Left lung (tissue), 10 donors: Measurements from ENCODE around the gene CXCL3. TPM values are rescaled to one million over a fixed set of nuclear protein-coding genes. Genes with fewer than 3 reads are reported as not detected.

Experiments used
- ATAC-seq: fragments of 200-7000 bp; cut with Tn5 transposase; one replicate; pipeline ENCODE4 v1.9.1; 2020; ENCODE audit warnings: moderate library complexity
- DNase-seq, 4 donors: peaks; one replicate each; pipeline ENCODE4 v3.0.0-alpha.2; 2013 to 2020
- H3K27ac ChIP-seq, 2 donors: fragments of 200-600 bp; sonication (generic) in 1 of 2; one replicate each; pipeline versions ENCODE4 v1.5.0 to v1.8.0; 2020 to 2021
- H3K27me3 ChIP-seq, 2 donors: fragments of 200-600 bp; sonication (generic) in 1 of 2; one replicate each; pipeline versions ENCODE4 v1.5.0 to v1.8.0; 2020 to 2021
- H3K36me3 ChIP-seq, 2 donors: fragments of 200-600 bp; sonication (generic) in 1 of 2; one replicate each; pipeline versions ENCODE4 v1.5.0 to v1.8.0; 2020 to 2021
- H3K4me1 ChIP-seq, 2 donors: fragments of 200-600 bp; one replicate each; pipeline ENCODE4 v1.8.0; 2021
- H3K4me3 ChIP-seq, 2 donors: fragments of 200-600 bp; sonication (generic) in 1 of 2; one replicate each; pipeline versions ENCODE4 v1.5.0 to v1.8.0; 2020 to 2021; ENCODE audit warnings: mild to moderate bottlenecking in 1 of 2
- H3K9me3 ChIP-seq, 2 donors: fragments of 200-600 bp; sonication (generic) in 1 of 2; one replicate each; pipeline versions ENCODE4 v1.5.0 to v1.8.0; 2020 to 2021
- CTCF ChIP-seq, 2 donors: fragments of 200-600 bp; sonication (generic) in 1 of 2; IDR thresholded peaks; one replicate each; pipeline versions ENCODE4 v1.5.0 to v1.8.0; 2021; ENCODE audit warnings: antibody characterized with exemption in 2 of 2
- intact Hi-C, 2 donors: fragments of 100-400 bp; cut with DNase I; formaldehyde crosslinking; loops; one replicate each; pipeline versions ENCODE4 v1.11.2 to v1.14.2; 2022
- polyA plus RNA-seq, 6 donors: library from polyadenylated mRNA; unstranded; fragments of 120-200 nt; gene quantifications; one replicate each; pipeline ENCODE4 v1.2.1, GENCODE V29; 2013; ENCODE audit not compliant: insufficient read length in 6 of 6
- total RNA-seq, 2 donors: library from RNA; stranded (reverse); fragmentation: NEBNext Ultra II Directional; extraction: Animal tissue kit (Norgen Biotek cat#: 25700); gene quantifications; one replicate each; pipeline ENCODE4 v1.2.1, GENCODE V29; 2021
- donor health status: DM: no; HTN: yes; CAD: no.
- donor health status: DM: no; HTN: no; CAD: no.

The CXCL3 gene
- total and polyA plus RNA-seq, 8 donors = 0.49 to 15.2 (median 1.0) TPM

GRCh38 chr4:73990988-73991741, 47.3 kb downstream of the CXCL3 start:
- DNase-seq = no peak
- H3K4me3 ChIP-seq = no peak overlapping the region
- intact Hi-C loops = no loop called here
- no peaks in the 10 kb centered on the region for H3K36me3 ChIP-seq
- H3K4me1 ChIP-seq = no peaks in the 10 kb centered on the region
- no peak for TF ChIP-seq CTCF (IDR thresholded peaks at IDR 0.05)
- H3K27me3 ChIP-seq = peaks cover under 1 to 1% of the 10 kb centered on the region in 2 donors
- no peak for ATAC-seq
- H3K27ac ChIP-seq = no peak overlapping the region
- no peaks in the 10 kb centered on the region for H3K9me3 ChIP-seq

DNA sequence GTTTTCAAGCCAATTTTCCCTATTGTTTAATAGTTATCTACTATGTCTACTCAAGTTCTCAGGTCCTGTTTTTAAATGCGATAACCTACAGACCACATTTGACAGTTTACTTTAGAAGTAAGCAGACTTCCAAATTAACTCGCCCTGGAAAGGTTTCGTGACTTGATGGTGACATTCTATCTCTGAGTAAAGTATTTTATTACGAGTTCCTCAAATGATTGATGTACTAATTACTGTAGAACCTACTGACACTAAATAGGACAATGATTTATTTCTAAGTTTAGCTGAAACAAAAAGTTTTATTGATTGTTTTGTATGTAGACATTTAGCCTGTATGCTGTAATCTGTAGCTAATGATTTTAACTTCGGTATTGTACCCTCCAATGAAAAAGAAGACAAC, 48.6 kb downstream of the CXCL3 start:
- intact Hi-C loops = no loop called here
- H3K27ac ChIP-seq = no peak overlapping the region
- ATAC-seq = no peak
- TF ChIP-seq CTCF (IDR thresholded peaks at IDR 0.05) = no peak
- H3K36me3 ChIP-seq = no peaks in the 10 kb centered on the region
- no peaks in the 10 kb centered on the region for H3K4me1 ChIP-seq
- DNase-seq = no peak
- no peak overlapping the region for H3K4me3 ChIP-seq
- no peaks in the 10 kb centered on the region for H3K27me3 ChIP-seq
- no peaks in the 10 kb centered on the region for H3K9me3 ChIP-seq

GRCh38 chr4:73989031-73989430, 49.5 kb downstream of the CXCL3 start:
- intact Hi-C loops = no loop called here
- no peak overlapping the region for H3K27ac ChIP-seq
- H3K9me3 ChIP-seq = no peaks in the 10 kb centered on the region
- TF ChIP-seq CTCF (IDR thresholded peaks at IDR 0.05) = no peak
- H3K27me3 ChIP-seq = no peaks in the 10 kb centered on the region
- H3K4me3 ChIP-seq = no peak overlapping the region
- H3K36me3 ChIP-seq = no peaks in the 10 kb centered on the region
- ATAC-seq = no peak
- no peak for DNase-seq
- H3K4me1 ChIP-seq = no peaks in the 10 kb centered on the region

- Histone ChIP-seq H3K9me3 (no peaks in the 10 kb centered on the region), H3K27me3 (no peaks in the 10 kb centered on the region), H3K27ac (no peak within 1 kb of the TSS), H3K4me3 (no peak within 1 kb of the TSS), H3K4me1 (no peaks in the 10 kb centered on the region), H3K36me3 (no peaks in the 10 kb centered on the region)
- ATAC-seq = no peak
- DNase-seq = no peak
- intact Hi-C loops = no loop called here
- no peak for TF ChIP-seq CTCF (IDR thresholded peaks at IDR 0.05)
These were observed 50.4 kb downstream of the CXCL3 start, which contains the start of gene PPBP for GRCh38 chr4:73988061-73988460. TSS of gene PPBP (minus strand) at chr4:73988190. CDS start at chr4:73988103, 87 bp downstream.

Other genes with a start within 250 kb of the CXCL3 start
- 1 to 10 TPM in 1 of 2 donors, under 1 TPM in 1; 0.15 to 4.8 TPM for gene CXCL6, start 202.0 kb downstream of the CXCL3 start, total RNA-seq
- gene CXCL6, start 202.0 kb downstream of the CXCL3 start, polyA plus RNA-seq = under 1 TPM in 1 of 6 donors, not detected in 5; 0.26 TPM
- not detected for gene PF4V1, start 185.4 kb downstream of the CXCL3 start, total RNA-seq
- gene PF4V1, start 185.4 kb downstream of the CXCL3 start, polyA plus RNA-seq = 1 to 10 TPM in 1 of 6 donors, under 1 TPM in 2, not detected in 3; 0.53 to 1.0 (median 0.90) TPM
- gene CXCL1, start 169.3 kb downstream of the CXCL3 start, total RNA-seq = 10 to 100 TPM in 1 of 2 donors, 1 to 10 TPM in 1; 4.1 to 39.0 TPM
- 1 to 10 TPM in 5 of 6 donors, under 1 TPM in 1; 0.83 to 2.6 (median 2.1) TPM for gene CXCL1, start 169.3 kb downstream of the CXCL3 start, polyA plus RNA-seq
- 1 to 10 TPM; 1.8 to 3.6 TPM for gene PF4, start 56.7 kb downstream of the CXCL3 start, total RNA-seq
- gene PF4, start 56.7 kb downstream of the CXCL3 start, polyA plus RNA-seq = 10 to 100 TPM in 5 of 6 donors, 1 to 10 TPM in 1; 9.4 to 17.8 (median 13.5) TPM
- gene PPBP, start 50.5 kb downstream of the CXCL3 start, total RNA-seq = 10 to 100 TPM in 1 of 2 donors, 1 to 10 TPM in 1; 2.6 to 10.4 TPM
- gene PPBP, start 50.5 kb downstream of the CXCL3 start, polyA plus RNA-seq = 10 to 100 TPM; 20.2 to 49.8 (median 37.1) TPM
- 10 to 100 TPM in 1 of 2 donors, 1 to 10 TPM in 1; 2.5 to 35.0 TPM for gene CXCL5, start 40.0 kb downstream of the CXCL3 start, total RNA-seq
- under 1 TPM; 0.14 to 0.45 (median 0.24) TPM for gene CXCL5, start 40.0 kb downstream of the CXCL3 start, polyA plus RNA-seq
- 100 to 1,000 TPM in 1 of 2 donors, 10 to 100 TPM in 1; 64.4 to 114 TPM for gene CXCL2, start 60.5 kb upstream of the CXCL3 start, total RNA-seq
- gene CXCL2, start 60.5 kb upstream of the CXCL3 start, polyA plus RNA-seq = 1 to 10 TPM in 5 of 6 donors, under 1 TPM in 1; 0.94 to 9.3 (median 2.0) TPM
- gene MTHFD2L, start 119.4 kb upstream of the CXCL3 start, total RNA-seq = 10 to 100 TPM in 1 of 2 donors, 1 to 10 TPM in 1; 9.1 to 14.8 TPM
- 10 to 100 TPM; 15.6 to 19.1 (median 17.2) TPM for gene MTHFD2L, start 119.4 kb upstream of the CXCL3 start, polyA plus RNA-seq